GM12878 (cell line): ENCODE data around the gene CCDC9B. TPM values are rescaled to one million over a fixed set of nuclear protein-coding genes. Genes with fewer than 3 reads are reported as not detected.

Experiments used
- ATAC-seq: fragments of 200-7000 bp; cut with Tn5 transposase; 3 replicates; pipeline ENCODE4 v1.9.1; 2020; ENCODE audit warnings: mild to moderate bottlenecking, moderate library complexity
- BruUV-seq: library from RNA; stranded (reverse); fragments of 400-500 nt; replicated peaks from 2 replicates; lab custom pipeline; 2021; lab: Mats Ljungman, UMichigan
- CTCF ChIA-PET: fragments of 300-600 bp; sonication (Branson Sonifier 250); formaldehyde crosslinking; extraction: SDS; loops from one replicate; lab custom pipeline; 2021; ENCODE audit warnings: inconsistent platforms; lab: Yijun Ruan, JAX
- POLR2A ChIA-PET: fragments of 350-600 bp; formaldehyde crosslinking; extraction: SDS; loops from one replicate; lab custom pipeline; 2021; ENCODE audit warnings: inconsistent platforms; lab: Charles Lee
- RAD21 ChIA-PET: fragments of 300-600 bp; sonication (Branson Sonifier 250); formaldehyde crosslinking; loops from one replicate; lab custom pipeline; 2023; ENCODE audit warnings: antibody characterized with exemption; ENCODE audit not compliant: unreplicated experiment; lab: Charles Lee
- SMC1A ChIA-PET: fragments of 300-600 bp; sonication (Branson Sonifier 250); formaldehyde crosslinking; loops from one replicate; lab custom pipeline; 2023; ENCODE audit not compliant: unreplicated experiment, uncharacterized antibody; lab: Charles Lee
- DNase-seq: peaks from one replicate; pipeline ENCODE4 v3.0.0-alpha.2; 2011; ENCODE audit warnings: low read depth, low spot score
- FAIRE-seq: peaks from 3 replicates; lab custom pipeline; 2011; peaks lifted over from hg19 to GRCh38; lab: Jason Lieb, UNC
- H2AFZ ChIP-seq: 2 replicates; pipeline ENCODE4 v1.6.0; 2011; ENCODE audit warnings: low read depth, low read length, control low read depth; ENCODE audit not compliant: control insufficient read depth
- H3K27ac ChIP-seq: 2 replicates; pipeline ENCODE4 v1.5.1; 2011; ENCODE audit warnings: control low read depth; ENCODE audit not compliant: control insufficient read depth, insufficient read depth
- H3K27me3 ChIP-seq, 2 experiments: replicated peaks in 1 of 2; 2 replicates each; pipeline versions ENCODE4 v1.6.0 to v1.6.1; 2011; ENCODE audit warnings: low read length in 1 of 2; ENCODE audit not compliant: control insufficient read depth in 2 of 2, insufficient read depth in 2 of 2
- H3K36me3 ChIP-seq, 2 experiments: 2 replicates each; pipeline ENCODE4 v1.5.1; 2011; ENCODE audit warnings: low read length in 1 of 2; ENCODE audit not compliant: control insufficient read depth in 2 of 2, insufficient read depth in 2 of 2
- H3K4me1 ChIP-seq: 2 replicates; pipeline ENCODE4 v1.6.1; 2011; ENCODE audit warnings: mild to moderate bottlenecking, low read length, moderate library complexity, mixed read lengths; ENCODE audit not compliant: control insufficient read depth, insufficient read depth
- H3K4me2 ChIP-seq: 2 replicates; pipeline ENCODE4 v1.6.0; 2011; ENCODE audit warnings: control low read depth; ENCODE audit not compliant: control insufficient read depth, insufficient read depth
- H3K4me3 ChIP-seq: fragments of 200-600 bp; sonication (generic); 2 replicates; pipeline ENCODE4 v1.5.1; 2016
- H3K79me2 ChIP-seq: 2 replicates; pipeline ENCODE4 v1.6.0; 2011; ENCODE audit warnings: low read length; ENCODE audit not compliant: control insufficient read depth, insufficient read depth
- H3K9ac ChIP-seq: 2 replicates; pipeline ENCODE4 v1.8.0; 2011; ENCODE audit warnings: low read length, control low read depth, mixed read lengths; ENCODE audit not compliant: control insufficient read depth, insufficient read depth
- H3K9me3 ChIP-seq: replicated peaks from 3 replicates; pipeline ENCODE4 v1.5.1; 2011; ENCODE audit warnings: mild to moderate bottlenecking, low read length; ENCODE audit not compliant: control insufficient read depth, insufficient read depth
- H4K20me1 ChIP-seq: 2 replicates; pipeline ENCODE4 v1.6.0; 2011; ENCODE audit not compliant: control insufficient read depth, insufficient read depth
- BMI1 ChIP-seq: fragments of 450-650 bp; IDR thresholded peaks from 2 replicates; pipeline ENCODE4 v1.6.1; 2016; ENCODE audit warnings: mild to moderate bottlenecking, moderate library complexity, borderline replicate concordance
- HSF1 ChIP-seq: fragments of 150-350 bp; IDR thresholded peaks from 2 replicates; pipeline ENCODE4 v1.6.1; 2014; ENCODE audit warnings: mild to moderate bottlenecking, low read depth, low read length
- IRF4 ChIP-seq: IDR thresholded peaks from 2 replicates; pipeline ENCODE4 v1.6.1; 2011; ENCODE audit warnings: low read depth, low read length
- KAT2A ChIP-seq: conservative IDR thresholded peaks from 2 replicates; pipeline ENCODE4 v1.6.1; 2011; ENCODE audit warnings: low read depth, low read length; ENCODE audit not compliant: control insufficient read depth
- MEF2B ChIP-seq: fragments of 450-650 bp; IDR thresholded peaks from 2 replicates; pipeline ENCODE4 v1.6.1; 2018; ENCODE audit warnings: mild to moderate bottlenecking, moderate library complexity; ENCODE audit not compliant: partially characterized antibody, poor library complexity, severe bottlenecking
- SKIL ChIP-seq: fragments of 450-650 bp; IDR thresholded peaks from 2 replicates; pipeline ENCODE4 v1.6.1; 2017; ENCODE audit warnings: mild to moderate bottlenecking, low read depth, inconsistent platforms; ENCODE audit not compliant: poor library complexity, severe bottlenecking
- SMAD1 ChIP-seq: fragments of 450-650 bp; IDR thresholded peaks from 2 replicates; pipeline ENCODE4 v1.6.1; 2018; ENCODE audit warnings: mild to moderate bottlenecking, low read depth; ENCODE audit not compliant: partially characterized antibody
- TCF7 ChIP-seq: IDR thresholded peaks from 2 replicates; pipeline ENCODE4 v1.6.1; 2014; ENCODE audit warnings: antibody characterized with exemption, borderline replicate concordance
- ZNF24 ChIP-seq: fragments of 450-650 bp; IDR thresholded peaks from 2 replicates; pipeline ENCODE4 v1.6.1; 2017; ENCODE audit warnings: antibody characterized with exemption, mild to moderate bottlenecking
- ZNF274 ChIP-seq: IDR thresholded peaks from one replicate; pipeline ENCODE4 v1.8.0; 2011; ENCODE audit not compliant: insufficient read length, insufficient read depth
- ZZZ3 ChIP-seq: IDR thresholded peaks from 2 replicates; pipeline ENCODE4 v1.6.1; 2011; ENCODE audit warnings: low read depth; ENCODE audit not compliant: control insufficient read depth, insufficient read length
- WGBS: methylation state at CpG from one replicate; pipeline ENCODE4 v1.1.6; 2016; ENCODE audit warnings: low lambda C conversion rate; ENCODE audit not compliant: insufficient replicate concordance, insufficient coverage; ENCODE audit errors: missing lambda C conversion rate; 5-methylcytosine and 5-hydroxymethylcytosine counted together
- in situ Hi-C: fragments of 300-500 bp; cut with MboI; formaldehyde crosslinking; loops from 9 replicates; pipeline ENCODE4 v1.14.3; 2018; ENCODE audit warnings: mixed read lengths
- intact Hi-C: fragments of 100-400 bp; cut with micrococcal nuclease; formaldehyde crosslinking; loops from one replicate; pipeline ENCODE4 v1.14.2; 2022; ENCODE audit not compliant: unreplicated experiment
- polyA plus RNA-seq, 11 experiments: library from polyadenylated mRNA; depleted of rRNA in 4 of 11; unstranded in 6 of 11; stranded (reverse) in 5 of 11; fragments of >200 nt; fragmentation: Nextera tagmentation in 4 of 11; fragmentation: Illumina TruSeq in 1 of 11; extraction: Ambion mirVana in 4 of 11; extraction: Trizol in 1 of 11; gene quantifications; 1 replicate in 1 of 11; 2 replicates in 10 of 11; pipeline versions ENCODE4 v1.2.1 to v1.2.3, GENCODE V29; 2011 to 2016; ENCODE audit warnings: inconsistent platforms in 2 of 11, missing spikeins in 2 of 11, low read depth in 1 of 11
- total RNA-seq, 4 experiments: library from RNA; depleted of rRNA in 3 of 4; stranded (reverse); fragments of >200 nt in 3 of 4; fragmentation: Illumina TruSeq in 1 of 4; extraction: Trizol in 1 of 4; gene quantifications; 2 replicates each; pipeline versions ENCODE4 v1.2.1 to v1.2.3, GENCODE V29; 2013 to 2021

Gene CCDC9B
- total and polyA plus RNA-seq, 10 of the 15 experiments (the other 5 are each of a cell fraction or from before 2014, with no cell fraction given): 0.01 to 0.08 (median 0.03) TPM; not detected in 6

- Histone ChIP-seq H3K4me3 (no peak overlapping the region), H2AFZ (no peak overlapping the region), H3K9ac (no peak overlapping the region), H3K36me3 (no peaks in the 10 kb centered on the region), H3K79me2 (no peaks in the 10 kb centered on the region), H3K4me2 (no peak overlapping the region), H4K20me1 (no peaks in the 10 kb centered on the region), H3K9me3 (no peaks in the 10 kb centered on the region), H3K27ac (no peak overlapping the region), H3K4me1 (no peaks in the 10 kb centered on the region), H3K27me3 (no peaks in the 10 kb centered on the region; a peak in 2 of 4 replicates)
- RAD21 ChIA-PET: interaction anchor here (0.6 kb wide), 1 partner anchor 27 kb away, joined by 4 read pairs; no protein-coding TSS in a partner anchor
- POLR2A ChIA-PET: no interaction called here
- WGBS: 55% methylated on average over 11 of the region's 12 CpGs
- ATAC-seq: no peak
- SMC1A ChIA-PET: interaction anchor here (1.0 kb wide), 1 partner anchor 13 kb away, joined by 3 read pairs; no protein-coding TSS in a partner anchor
- TF ChIP-seq BMI1: no peak
- no peak for TF ChIP-seq TCF7
- TF ChIP-seq SMAD1: no peak
- no peak for TF ChIP-seq MEF2B
- TF ChIP-seq ZZZ3: no peak
- TF ChIP-seq HSF1: no peak
- TF ChIP-seq SKIL: no peak
- no peak for TF ChIP-seq KAT2A
- TF ChIP-seq ZNF24: no peak
- TF ChIP-seq ZNF274: no peak
- no peak for TF ChIP-seq IRF4
- BruUV-seq: no TSS peak
- CTCF ChIA-PET: interaction anchor here (0.7 to 2.4 kb wide), 5 partner anchors 11 to 47 kb away, joined by 3 to 8 read pairs (median 6); no protein-coding TSS in a partner anchor
- no peak for FAIRE-seq
- intact Hi-C loops: no loop called here
- no peak for DNase-seq
- in situ Hi-C loops: no loop called here
Observed at GRCh38 chr15:40290545-40290917, 50.2 kb downstream of the CCDC9B start.
